Measurements from ENCODE around the gene FAM83C.

Gene FAM83C

DNA sequence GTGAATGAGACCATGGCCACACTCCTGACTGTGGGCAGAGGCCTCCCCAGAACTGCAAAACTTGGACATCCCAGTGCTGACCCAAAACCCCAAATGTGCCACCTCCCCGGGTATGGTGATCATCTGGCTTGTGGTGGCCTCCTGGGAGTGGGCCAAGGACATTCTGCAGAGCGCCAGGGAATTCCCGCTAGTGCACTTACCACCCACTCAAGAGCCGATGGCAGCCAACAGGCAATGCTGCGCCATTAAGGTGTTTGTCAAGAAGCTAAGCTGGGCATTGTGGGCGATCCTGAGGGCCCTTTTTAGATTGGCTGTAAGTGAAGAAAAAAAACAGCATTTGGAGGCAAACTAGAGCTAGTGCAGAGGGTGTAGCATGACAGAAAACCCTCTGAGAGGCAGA, 56.3 kb downstream of the FAM83C start:
- intact Hi-C loops (cut with DNase I; ENCODE audit: low total_unique reads), result no loop called here
- no peak overlapping the region for H3K4me3 ChIP-seq
- no peaks in the 10 kb centered on the region for H3K27me3 ChIP-seq
- peaks cover 7 to 31% (median 16%) of the 10 kb centered on the region in 3 donors for H3K36me3 ChIP-seq
- TF ChIP-seq, protein P1, sequence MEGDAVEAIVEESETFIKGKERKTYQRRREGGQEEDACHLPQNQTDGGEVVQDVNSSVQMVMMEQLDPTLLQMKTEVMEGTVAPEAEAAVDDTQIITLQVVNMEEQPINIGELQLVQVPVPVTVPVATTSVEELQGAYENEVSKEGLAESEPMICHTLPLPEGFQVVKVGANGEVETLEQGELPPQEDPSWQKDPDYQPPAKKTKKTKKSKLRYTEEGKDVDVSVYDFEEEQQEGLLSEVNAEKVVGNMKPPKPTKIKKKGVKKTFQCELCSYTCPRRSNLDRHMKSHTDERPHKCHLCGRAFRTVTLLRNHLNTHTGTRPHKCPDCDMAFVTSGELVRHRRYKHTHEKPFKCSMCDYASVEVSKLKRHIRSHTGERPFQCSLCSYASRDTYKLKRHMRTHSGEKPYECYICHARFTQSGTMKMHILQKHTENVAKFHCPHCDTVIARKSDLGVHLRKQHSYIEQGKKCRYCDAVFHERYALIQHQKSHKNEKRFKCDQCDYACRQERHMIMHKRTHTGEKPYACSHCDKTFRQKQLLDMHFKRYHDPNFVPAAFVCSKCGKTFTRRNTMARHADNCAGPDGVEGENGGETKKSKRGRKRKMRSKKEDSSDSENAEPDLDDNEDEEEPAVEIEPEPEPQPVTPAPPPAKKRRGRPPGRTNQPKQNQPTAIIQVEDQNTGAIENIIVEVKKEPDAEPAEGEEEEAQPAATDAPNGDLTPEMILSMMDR (IDR thresholded peaks at IDR 0.05), result no peak
- no peaks in the 10 kb centered on the region for H3K4me1 ChIP-seq
- no peaks in the 10 kb centered on the region for H3K9me3 ChIP-seq
- H3K27ac ChIP-seq, result no peak overlapping the region
- DNase-seq, result no peak
